SK-N-SH (cell line): ENCODE data around the gene EFHC1. TPM values are rescaled to one million over a fixed set of nuclear protein-coding genes. Genes with fewer than 3 reads are reported as not detected.

ENCODE experiments used
- CTCF ChIA-PET: fragments of 300-600, 350-600 bp; formaldehyde crosslinking; extraction: SDS; loops from one replicate; lab custom pipeline; 2021; lab: Yijun Ruan, JAX
- POLR2A ChIA-PET: fragments of 350-600 bp; sonication (Branson Sonifier 250); formaldehyde crosslinking; extraction: SDS; loops from one replicate; lab custom pipeline; 2020; ENCODE audit warnings: antibody characterized with exemption, inconsistent platforms; lab: Yijun Ruan, JAX
- DNase-seq: peaks from one replicate; pipeline ENCODE4 v3.0.0; 2012
- H2AFZ ChIP-seq: fragments of 200-600 bp; sonication (generic); 2 replicates; pipeline ENCODE4 v1.8.1; 2016; ENCODE audit warnings: antibody characterized with exemption, mild to moderate bottlenecking, low read depth
- H3F3A ChIP-seq: fragments of 200-600 bp; sonication (generic); replicated peaks from 2 replicates; pipeline ENCODE3; 2016; ENCODE audit warnings: antibody characterized with exemption, mild to moderate bottlenecking; ENCODE audit not compliant: insufficient read depth
- H3K27ac ChIP-seq, 2 experiments: fragments of 200-500 bp in 1 of 2; fragments of 200-600 bp in 1 of 2; sonication (Bioruptor generic) in 1 of 2; sonication (generic), shearing (Covaris generic) in 1 of 2; 2 replicates each; pipeline versions ENCODE4 v1.5.1 to v1.6.1; 2014 to 2016; ENCODE audit warnings: low read depth in 2 of 2, inconsistent platforms in 1 of 2, low read length in 1 of 2, mild to moderate bottlenecking in 1 of 2, mixed read lengths in 1 of 2
- H3K27me3 ChIP-seq: fragments of 200-600 bp; sonication (generic), shearing (Covaris generic); 2 replicates; pipeline ENCODE4 v1.6.1; 2016; ENCODE audit warnings: mixed run types; ENCODE audit not compliant: insufficient read depth
- H3K36me3 ChIP-seq, 2 experiments: fragments of 200-500 bp in 1 of 2; fragments of 200-600 bp in 1 of 2; sonication (Bioruptor generic) in 1 of 2; sonication (generic) in 1 of 2; replicated peaks in 1 of 2; 2 replicates each; pipeline versions ENCODE3 to v1.5.1; 2014 to 2016; ENCODE audit warnings: low read length in 1 of 2, mild to moderate bottlenecking in 1 of 2; ENCODE audit not compliant: insufficient read depth in 2 of 2, control insufficient read depth in 1 of 2
- H3K4me1 ChIP-seq, 2 experiments: fragments of 200-500 bp in 1 of 2; fragments of 200-600 bp in 1 of 2; sonication (Bioruptor generic) in 1 of 2; sonication (generic), shearing (Covaris generic) in 1 of 2; 2 replicates each; pipeline versions ENCODE4 v1.5.1 to v1.6.1; 2014 to 2016; ENCODE audit warnings: low read depth in 1 of 2, low read length in 1 of 2, mixed run types in 1 of 2; ENCODE audit not compliant: insufficient read depth in 2 of 2, control insufficient read depth in 1 of 2
- H3K4me2 ChIP-seq: fragments of 200-600 bp; sonication (generic), shearing (Covaris generic); 2 replicates; pipeline ENCODE4 v1.6.1; 2017; ENCODE audit warnings: mixed run types
- H3K4me3 ChIP-seq, 2 experiments: fragments of 200-500 bp in 1 of 2; fragments of 200-600 bp in 1 of 2; sonication (Bioruptor generic) in 1 of 2; sonication (generic), shearing (Covaris generic) in 1 of 2; 2 replicates each; pipeline versions ENCODE4 v1.5.1 to v1.8.1; 2014 to 2016; ENCODE audit warnings: low read depth in 2 of 2, inconsistent platforms in 1 of 2, low read length in 1 of 2, mild to moderate bottlenecking in 1 of 2, mixed read lengths in 1 of 2, moderate library complexity in 1 of 2
- H3K79me2 ChIP-seq: fragments of 200-600 bp; sonication (generic); 2 replicates; pipeline ENCODE4 v1.8.1; 2017; ENCODE audit warnings: mild to moderate bottlenecking; ENCODE audit not compliant: insufficient read depth
- H3K9ac ChIP-seq: fragments of 200-600 bp; sonication (generic); 2 replicates; pipeline ENCODE4 v1.6.1; 2017; ENCODE audit warnings: mixed run types
- H3K9me2 ChIP-seq: fragments of 200-600 bp; sonication (generic); 2 replicates; pipeline ENCODE4 v1.6.1; 2017; ENCODE audit warnings: mixed run types
- H3K9me3 ChIP-seq: fragments of 200-600 bp; sonication (generic); 2 replicates; pipeline ENCODE4 v1.6.1; 2017; ENCODE audit warnings: mixed run types, mild to moderate bottlenecking, moderate library complexity
- H4K20me1 ChIP-seq: fragments of 200-600 bp; sonication (generic); 2 replicates; pipeline ENCODE4 v1.6.1; 2017; ENCODE audit warnings: mild to moderate bottlenecking, mixed run types; ENCODE audit not compliant: insufficient read depth
- CHD2 ChIP-seq: fragments of 150-350 bp; IDR thresholded peaks from 2 replicates; pipeline ENCODE4 v1.6.1; 2018; ENCODE audit warnings: low read length; ENCODE audit not compliant: partially characterized antibody
- EZH2phosphoT487 ChIP-seq: fragments of 200-600 bp; sonication (generic); IDR thresholded peaks from 2 replicates; pipeline ENCODE4 v1.6.1; 2017; ENCODE audit warnings: low read depth, mixed run types, mild to moderate bottlenecking, antibody characterized with exemption, moderate library complexity, borderline replicate concordance
- FOSL2 ChIP-seq: IDR thresholded peaks from 2 replicates; pipeline ENCODE4 v1.4.0; 2012; ENCODE audit warnings: low read depth, mild to moderate bottlenecking, moderate library complexity, borderline replicate concordance
- FOXM1 ChIP-seq: IDR thresholded peaks from 2 replicates; pipeline ENCODE4 v1.4.0; 2012; ENCODE audit warnings: low read depth, mild to moderate bottlenecking
- GABPA ChIP-seq: IDR thresholded peaks from 2 replicates; pipeline ENCODE4 v1.4.0; 2012; ENCODE audit warnings: low read depth, mild to moderate bottlenecking
- IRF3 ChIP-seq: fragments of 150-350 bp; IDR thresholded peaks from 2 replicates; pipeline ENCODE4 v1.6.1; 2016; ENCODE audit warnings: mild to moderate bottlenecking, low read depth, low read length
- MAX ChIP-seq: IDR thresholded peaks from 2 replicates; pipeline ENCODE4 v1.4.0; 2012; ENCODE audit warnings: low read depth
- MEF2A ChIP-seq: IDR thresholded peaks from 2 replicates; pipeline ENCODE4 v1.4.0; 2012; ENCODE audit warnings: low read depth, borderline replicate concordance
- MXI1 ChIP-seq: IDR thresholded peaks from 2 replicates; pipeline ENCODE4 v1.6.1; 2012; ENCODE audit warnings: mild to moderate bottlenecking, low read depth, low read length, improper control_type of control experiment
- NFIC ChIP-seq: IDR thresholded peaks from 2 replicates; pipeline ENCODE4 v1.4.0; 2012; ENCODE audit warnings: borderline replicate concordance
- PBX3 ChIP-seq: IDR thresholded peaks from 2 replicates; pipeline ENCODE4; 2012
- POLR2AphosphoS5 ChIP-seq: IDR thresholded peaks from 2 replicates; pipeline ENCODE4 v1.6.1; 2012; ENCODE audit warnings: low read depth, low read length
- RCOR1 ChIP-seq: fragments of 150-350 bp; IDR thresholded peaks from 2 replicates; pipeline ENCODE4 v1.6.1; 2017; ENCODE audit warnings: antibody characterized with exemption, low read length
- REST ChIP-seq: IDR thresholded peaks from 2 replicates; pipeline ENCODE4 v1.6.1; 2012; ENCODE audit warnings: mild to moderate bottlenecking, low read depth, low read length, moderate library complexity
- RFX5 ChIP-seq: IDR thresholded peaks from 2 replicates; pipeline ENCODE4 v1.6.1; 2012; ENCODE audit warnings: mild to moderate bottlenecking, improper control_type of control experiment, low read length
- RXRA ChIP-seq: IDR thresholded peaks from 2 replicates; pipeline ENCODE4 v1.4.0; 2012; ENCODE audit warnings: low read depth, mild to moderate bottlenecking, borderline replicate concordance
- SIN3A ChIP-seq: IDR thresholded peaks from 2 replicates; pipeline ENCODE4 v1.6.1; 2012; ENCODE audit warnings: low read depth, mild to moderate bottlenecking, low read length, moderate library complexity, borderline replicate concordance
- SMC3 ChIP-seq: IDR thresholded peaks from 2 replicates; pipeline ENCODE4 v1.6.1; 2012; ENCODE audit warnings: low read depth, low read length, improper control_type of control experiment
- YY1 ChIP-seq: IDR thresholded peaks from 2 replicates; pipeline ENCODE4 v1.4.0; 2012; ENCODE audit warnings: low read depth, mild to moderate bottlenecking
- ZBTB33 ChIP-seq: IDR thresholded peaks from 2 replicates; pipeline ENCODE4 v1.4.0; 2012; ENCODE audit warnings: low read depth, borderline replicate concordance
- WGBS: methylation state at CpG from one replicate; pipeline ENCODE4 v1.1.6; 2017; ENCODE audit warnings: low lambda C conversion rate; 5-methylcytosine and 5-hydroxymethylcytosine counted together
- polyA plus RNA-seq, 3 experiments: library from polyadenylated mRNA; depleted of rRNA; stranded (reverse); fragments of >200 nt; gene quantifications; 2 replicates each; pipeline ENCODE4 v1.2.3, GENCODE V29; 2012

Gene EFHC1
- polyA plus RNA-seq, 1 of the 3 experiments (the other 2 are of a cell fraction): 39.4 TPM

GRCh38 chr6:52533491-52533890, 113.3 kb downstream of the EFHC1 start (continued):
- TF ChIP-seq FOXM1 (no peak), EZH2phosphoT487 (no peak)

- H3K27ac ChIP-seq: no peak overlapping the region
- H3K4me3 ChIP-seq: no peak overlapping the region
- H3K9me3 ChIP-seq: no peaks in the 10 kb centered on the region
- H3K36me3 ChIP-seq: peaks cover 19 to 37% of the 10 kb centered on the region in 2 experiments
- no peaks in the 10 kb centered on the region for H3K27me3 ChIP-seq
- no peak overlapping the region for H3K9ac ChIP-seq
- peaks cover 26 to 52% of the 10 kb centered on the region in 2 experiments for H3K4me1 ChIP-seq
- TF ChIP-seq RFX5 (no peak), RCOR1 (no peak), FOSL2 (no peak), FOXM1 (no peak), SIN3A (no peak), NFIC (no peak), MEF2A (no peak), EZH2phosphoT487 (no peak), IRF3 (no peak), GABPA (no peak)
- POLR2A ChIA-PET: no interaction called here
- WGBS: 94% methylated on average over 5 of the region's 5 CpGs
- no peak overlapping the region for H3K4me2 ChIP-seq
- CTCF ChIA-PET: interaction anchor here (1.2 kb wide), 1 partner anchor 13 kb away, joined by 3 read pairs; no protein-coding TSS in a partner anchor
- H3K79me2 ChIP-seq: peaks cover 91% of the 10 kb centered on the region
- H3F3A ChIP-seq: peaks cover 22% of the 10 kb centered on the region
- no peaks in the 10 kb centered on the region for H3K9me2 ChIP-seq
- H4K20me1 ChIP-seq: no peaks in the 10 kb centered on the region
- H2AFZ ChIP-seq: no peak overlapping the region
- no peak for DNase-seq
Measured at GRCh38 chr6:52534363-52534762, 114.2 kb downstream of the EFHC1 start.

- H3K9me2 ChIP-seq: no peaks in the 10 kb centered on the region
- no peak overlapping the region for H3K27ac ChIP-seq
- no peak for DNase-seq
- peaks cover 28 to 57% of the 10 kb centered on the region in 2 experiments for H3K4me1 ChIP-seq
- H3K36me3 ChIP-seq: peaks cover 19 to 33% of the 10 kb centered on the region in 2 experiments
- H3F3A ChIP-seq: peaks cover 28% of the 10 kb centered on the region
- POLR2A ChIA-PET: no interaction called here
- H3K27me3 ChIP-seq: no peaks in the 10 kb centered on the region
- no peaks in the 10 kb centered on the region for H4K20me1 ChIP-seq
- CTCF ChIA-PET: interaction anchor here (1.2 kb wide), 1 partner anchor 13 kb away, joined by 3 read pairs; no protein-coding TSS in a partner anchor
- H3K4me3 ChIP-seq: no peak overlapping the region
- H3K4me2 ChIP-seq: no peak overlapping the region
- 93% methylated on average over 3 of the region's 3 CpGs for WGBS
- no peak overlapping the region for H2AFZ ChIP-seq
- peaks cover 85% of the 10 kb centered on the region for H3K79me2 ChIP-seq
- H3K9ac ChIP-seq: no peak overlapping the region
- H3K9me3 ChIP-seq: no peaks in the 10 kb centered on the region
- TF ChIP-seq SMC3 (no peak), CHD2 (no peak), RXRA (no peak), ZBTB33 (no peak), YY1 (no peak), MXI1 (no peak), MAX (no peak), POLR2AphosphoS5 (no peak), REST (no peak), PBX3 (no peak)
Measured at GRCh38 chr6:52534966-52535390, 114.8 kb downstream of the EFHC1 start.
